GM23338 (cell line): ENCODE measurements around the gene FBRS. TPM values are rescaled to one million over a fixed set of nuclear protein-coding genes. Genes with fewer than 3 reads are reported as not detected.

Experiments used
- ATAC-seq: fragments of 200-7000 bp; cut with Tn5 transposase; 3 replicates; pipeline ENCODE4 v1.9.1; 2020
- DNase-seq: peaks from one replicate; pipeline ENCODE4 v3.0.0-alpha.2; 2015; ENCODE audit warnings: low spot score
- H2AFZ ChIP-seq: fragments of 200-600 bp; sonication (generic); 2 replicates; pipeline ENCODE4 v1.8.0; 2016; ENCODE audit warnings: antibody characterized with exemption, mild to moderate bottlenecking, moderate library complexity
- H3F3A ChIP-seq: fragments of 200-600 bp; sonication (generic); replicated peaks from 2 replicates; pipeline ENCODE4 v1.8.0; 2017; ENCODE audit warnings: antibody characterized with exemption, mixed run types, low read depth
- H3K27ac ChIP-seq: fragments of 200-600 bp; sonication (generic); 2 replicates; pipeline ENCODE4 v1.6.1; 2016; ENCODE audit warnings: low read depth
- H3K27me3 ChIP-seq: fragments of 200-600 bp; sonication (generic); 2 replicates; pipeline ENCODE4 v1.8.0; 2016; ENCODE audit warnings: mild to moderate bottlenecking, mixed run types, moderate library complexity; ENCODE audit not compliant: insufficient read depth
- H3K36me3 ChIP-seq: fragments of 200-600 bp; sonication (generic); 2 replicates; pipeline ENCODE4 v1.8.0; 2016; ENCODE audit warnings: mild to moderate bottlenecking; ENCODE audit not compliant: insufficient read depth
- H3K4me1 ChIP-seq: fragments of 200-600 bp; sonication (generic); 2 replicates; pipeline ENCODE4 v1.8.0; 2016; ENCODE audit warnings: mild to moderate bottlenecking, moderate library complexity; ENCODE audit not compliant: insufficient read depth
- H3K4me2 ChIP-seq: fragments of 200-600 bp; sonication (generic); 2 replicates; pipeline ENCODE4 v1.7.1; 2017; ENCODE audit warnings: mixed run types
- H3K4me3 ChIP-seq: fragments of 200-600 bp; sonication (generic); 2 replicates; pipeline ENCODE4 v1.6.1; 2016; ENCODE audit warnings: mixed run types
- H3K79me2 ChIP-seq: fragments of 200-600 bp; sonication (generic); replicated peaks from 2 replicates; pipeline ENCODE4 v1.8.0; 2017; ENCODE audit warnings: mild to moderate bottlenecking; ENCODE audit not compliant: insufficient read depth
- H3K9me2 ChIP-seq: fragments of 200-600 bp; sonication (generic); 2 replicates; pipeline ENCODE4 v1.8.0; 2017; ENCODE audit not compliant: insufficient read depth
- H4K20me1 ChIP-seq: fragments of 200-600 bp; sonication (generic); replicated peaks from 2 replicates; pipeline ENCODE4 v1.8.0; 2017; ENCODE audit warnings: mild to moderate bottlenecking; ENCODE audit not compliant: insufficient read depth
- H3K27ac Mint-ChIP-seq: 2 replicates; pipeline ENCODE4 v1.8.0; 2020; ENCODE audit warnings: inconsistent platforms, mild to moderate bottlenecking, moderate library complexity, mixed read lengths
- H3K27me3 Mint-ChIP-seq: 3 replicates; pipeline ENCODE4 v1.8.0; 2022; ENCODE audit warnings: low read depth, mild to moderate bottlenecking, moderate library complexity, mixed read lengths, inconsistent platforms; ENCODE audit not compliant: insufficient read depth, poor library complexity
- H3K36me3 Mint-ChIP-seq: 3 replicates; pipeline ENCODE4 v1.8.0; 2021; ENCODE audit warnings: low read depth, mild to moderate bottlenecking, inconsistent platforms, moderate library complexity, mixed read lengths
- H3K4me1 Mint-ChIP-seq: 3 replicates; pipeline ENCODE4 v1.8.0; 2020; ENCODE audit warnings: mild to moderate bottlenecking, inconsistent platforms, mixed read lengths
- H3K4me3 Mint-ChIP-seq: 3 replicates; pipeline ENCODE4 v1.8.0; 2021; ENCODE audit warnings: moderate library complexity, mild to moderate bottlenecking, inconsistent platforms, mixed read lengths
- H3K9me3 Mint-ChIP-seq: 3 replicates; pipeline ENCODE4 v1.8.0; 2020; ENCODE audit warnings: moderate library complexity, mild to moderate bottlenecking, inconsistent platforms, mixed read lengths
- NANOG ChIP-seq: IDR thresholded peaks from 2 replicates; pipeline ENCODE4 v1.6.1; 2016; ENCODE audit warnings: antibody characterized with exemption, borderline replicate concordance
- polyA plus RNA-seq: library from polyadenylated mRNA; unstranded; fragments of >200 nt; fragmentation: Nextera tagmentation; extraction: Ambion mirVana; gene quantifications from 2 replicates; pipeline ENCODE4 v1.2.1, GENCODE V29; 2016
- total RNA-seq: library from RNA; depleted of rRNA; stranded (reverse); fragments of >200 nt; shearing (Covaris generic); gene quantifications from 2 replicates; pipeline ENCODE4 v1.2.3, GENCODE V29; 2014
- TF ChIP-seq, protein P1 (sequence below): fragments of 250-450 bp; sonication (Bioruptor Pico); IDR thresholded peaks from 2 replicates; pipeline ENCODE4 v1.5.0; 2020; ENCODE audit warnings: mild to moderate bottlenecking, moderate library complexity
- TF ChIP-seq, protein P2 (sequence below), 2 experiments: fragments of 200-600 bp in 1 of 2; sonication (generic) in 1 of 2; conservative IDR thresholded peaks; 2 replicates each; pipeline versions ENCODE4 v1.5.1 to v1.6.1; 2016 to 2017; ENCODE audit warnings: antibody characterized with exemption in 2 of 2, low read depth in 2 of 2, mild to moderate bottlenecking in 2 of 2, moderate library complexity in 1 of 2

The FBRS gene
- total and polyA plus RNA-seq, 2 experiments from 2014 or later: 2.3 to 7.2 TPM

DNA sequence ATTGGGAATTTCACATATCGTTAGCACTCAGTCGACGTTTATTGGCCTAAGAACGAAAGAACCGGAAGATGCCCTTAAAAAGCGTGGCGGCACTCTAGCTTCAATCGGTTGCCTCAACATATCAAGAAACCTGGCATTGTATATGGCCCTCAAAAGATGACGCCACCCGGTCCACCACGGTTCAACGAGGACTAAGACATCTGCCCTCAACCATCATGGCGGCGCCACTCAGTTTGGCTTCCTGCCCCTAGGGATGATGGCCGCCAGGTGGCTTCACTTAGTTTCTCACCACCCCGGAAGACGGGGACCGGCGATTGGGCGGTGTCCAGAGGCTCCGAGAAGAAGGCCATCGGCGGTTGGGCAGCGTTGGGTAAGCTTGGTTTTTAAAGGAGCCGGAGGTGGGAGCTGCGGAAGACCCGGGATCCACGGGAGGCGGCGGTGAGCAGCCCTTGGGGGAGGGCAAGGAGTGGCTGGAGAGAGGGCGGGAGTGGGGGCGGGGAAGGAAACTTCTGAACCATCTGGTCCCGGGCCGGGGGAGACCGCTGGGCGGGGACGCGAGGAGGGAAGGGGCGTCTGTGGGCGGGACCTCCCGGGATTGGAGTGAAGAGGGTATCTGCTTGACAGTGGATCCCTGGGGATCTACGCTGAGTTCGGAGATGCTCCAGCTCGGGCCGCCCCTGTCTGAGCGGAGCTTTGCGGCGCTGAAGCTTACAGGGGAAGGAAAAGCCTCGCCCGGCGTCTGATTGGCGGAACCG is 7.7 kb upstream of the FBRS start, which contains the start of gene PRR14 (continued):
- TF ChIP-seq, protein P1, sequence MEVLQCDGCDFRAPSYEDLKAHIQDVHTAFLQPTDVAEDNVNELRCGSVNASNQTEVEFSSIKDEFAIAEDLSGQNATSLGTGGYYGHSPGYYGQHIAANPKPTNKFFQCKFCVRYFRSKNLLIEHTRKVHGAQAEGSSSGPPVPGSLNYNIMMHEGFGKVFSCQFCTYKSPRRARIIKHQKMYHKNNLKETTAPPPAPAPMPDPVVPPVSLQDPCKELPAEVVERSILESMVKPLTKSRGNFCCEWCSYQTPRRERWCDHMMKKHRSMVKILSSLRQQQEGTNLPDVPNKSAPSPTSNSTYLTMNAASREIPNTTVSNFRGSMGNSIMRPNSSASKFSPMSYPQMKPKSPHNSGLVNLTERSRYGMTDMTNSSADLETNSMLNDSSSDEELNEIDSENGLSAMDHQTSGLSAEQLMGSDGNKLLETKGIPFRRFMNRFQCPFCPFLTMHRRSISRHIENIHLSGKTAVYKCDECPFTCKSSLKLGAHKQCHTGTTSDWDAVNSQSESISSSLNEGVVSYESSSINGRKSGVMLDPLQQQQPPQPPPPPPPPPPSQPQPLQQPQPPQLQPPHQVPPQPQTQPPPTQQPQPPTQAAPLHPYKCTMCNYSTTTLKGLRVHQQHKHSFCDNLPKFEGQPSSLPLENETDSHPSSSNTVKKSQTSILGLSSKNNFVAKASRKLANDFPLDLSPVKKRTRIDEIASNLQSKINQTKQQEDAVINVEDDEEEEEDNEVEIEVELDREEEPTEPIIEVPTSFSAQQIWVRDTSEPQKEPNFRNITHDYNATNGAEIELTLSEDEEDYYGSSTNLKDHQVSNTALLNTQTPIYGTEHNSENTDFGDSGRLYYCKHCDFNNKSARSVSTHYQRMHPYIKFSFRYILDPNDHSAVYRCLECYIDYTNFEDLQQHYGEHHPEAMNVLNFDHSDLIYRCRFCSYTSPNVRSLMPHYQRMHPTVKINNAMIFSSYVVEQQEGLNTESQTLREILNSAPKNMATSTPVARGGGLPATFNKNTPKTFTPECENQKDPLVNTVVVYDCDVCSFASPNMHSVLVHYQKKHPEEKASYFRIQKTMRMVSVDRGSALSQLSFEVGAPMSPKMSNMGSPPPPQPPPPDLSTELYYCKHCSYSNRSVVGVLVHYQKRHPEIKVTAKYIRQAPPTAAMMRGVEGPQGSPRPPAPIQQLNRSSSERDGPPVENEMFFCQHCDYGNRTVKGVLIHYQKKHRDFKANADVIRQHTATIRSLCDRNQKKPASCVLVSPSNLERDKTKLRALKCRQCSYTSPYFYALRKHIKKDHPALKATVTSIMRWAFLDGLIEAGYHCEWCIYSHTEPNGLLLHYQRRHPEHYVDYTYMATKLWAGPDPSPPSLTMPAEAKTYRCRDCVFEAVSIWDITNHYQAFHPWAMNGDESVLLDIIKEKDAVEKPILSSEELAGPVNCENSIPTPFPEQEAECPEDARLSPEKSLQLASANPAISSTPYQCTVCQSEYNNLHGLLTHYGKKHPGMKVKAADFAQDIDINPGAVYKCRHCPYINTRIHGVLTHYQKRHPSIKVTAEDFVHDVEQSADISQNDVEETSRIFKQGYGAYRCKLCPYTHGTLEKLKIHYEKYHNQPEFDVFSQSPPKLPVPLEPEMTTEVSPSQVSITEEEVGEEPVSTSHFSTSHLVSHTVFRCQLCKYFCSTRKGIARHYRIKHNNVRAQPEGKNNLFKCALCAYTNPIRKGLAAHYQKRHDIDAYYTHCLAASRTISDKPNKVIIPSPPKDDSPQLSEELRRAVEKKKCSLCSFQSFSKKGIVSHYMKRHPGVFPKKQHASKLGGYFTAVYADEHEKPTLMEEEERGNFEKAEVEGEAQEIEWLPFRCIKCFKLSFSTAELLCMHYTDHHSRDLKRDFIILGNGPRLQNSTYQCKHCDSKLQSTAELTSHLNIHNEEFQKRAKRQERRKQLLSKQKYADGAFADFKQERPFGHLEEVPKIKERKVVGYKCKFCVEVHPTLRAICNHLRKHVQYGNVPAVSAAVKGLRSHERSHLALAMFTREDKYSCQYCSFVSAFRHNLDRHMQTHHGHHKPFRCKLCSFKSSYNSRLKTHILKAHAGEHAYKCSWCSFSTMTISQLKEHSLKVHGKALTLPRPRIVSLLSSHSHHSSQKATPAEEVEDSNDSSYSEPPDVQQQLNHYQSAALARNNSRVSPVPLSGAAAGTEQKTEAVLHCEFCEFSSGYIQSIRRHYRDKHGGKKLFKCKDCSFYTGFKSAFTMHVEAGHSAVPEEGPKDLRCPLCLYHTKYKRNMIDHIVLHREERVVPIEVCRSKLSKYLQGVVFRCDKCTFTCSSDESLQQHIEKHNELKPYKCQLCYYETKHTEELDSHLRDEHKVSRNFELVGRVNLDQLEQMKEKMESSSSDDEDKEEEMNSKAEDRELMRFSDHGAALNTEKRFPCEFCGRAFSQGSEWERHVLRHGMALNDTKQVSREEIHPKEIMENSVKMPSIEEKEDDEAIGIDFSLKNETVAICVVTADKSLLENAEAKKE (CRISPR knock-in tag): no peak
- TF ChIP-seq, protein P2, sequence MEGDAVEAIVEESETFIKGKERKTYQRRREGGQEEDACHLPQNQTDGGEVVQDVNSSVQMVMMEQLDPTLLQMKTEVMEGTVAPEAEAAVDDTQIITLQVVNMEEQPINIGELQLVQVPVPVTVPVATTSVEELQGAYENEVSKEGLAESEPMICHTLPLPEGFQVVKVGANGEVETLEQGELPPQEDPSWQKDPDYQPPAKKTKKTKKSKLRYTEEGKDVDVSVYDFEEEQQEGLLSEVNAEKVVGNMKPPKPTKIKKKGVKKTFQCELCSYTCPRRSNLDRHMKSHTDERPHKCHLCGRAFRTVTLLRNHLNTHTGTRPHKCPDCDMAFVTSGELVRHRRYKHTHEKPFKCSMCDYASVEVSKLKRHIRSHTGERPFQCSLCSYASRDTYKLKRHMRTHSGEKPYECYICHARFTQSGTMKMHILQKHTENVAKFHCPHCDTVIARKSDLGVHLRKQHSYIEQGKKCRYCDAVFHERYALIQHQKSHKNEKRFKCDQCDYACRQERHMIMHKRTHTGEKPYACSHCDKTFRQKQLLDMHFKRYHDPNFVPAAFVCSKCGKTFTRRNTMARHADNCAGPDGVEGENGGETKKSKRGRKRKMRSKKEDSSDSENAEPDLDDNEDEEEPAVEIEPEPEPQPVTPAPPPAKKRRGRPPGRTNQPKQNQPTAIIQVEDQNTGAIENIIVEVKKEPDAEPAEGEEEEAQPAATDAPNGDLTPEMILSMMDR (conservative IDR thresholded peaks at IDR 0.05; ENCODE audit: low read depth in 2 of 2): no peak

DNA sequence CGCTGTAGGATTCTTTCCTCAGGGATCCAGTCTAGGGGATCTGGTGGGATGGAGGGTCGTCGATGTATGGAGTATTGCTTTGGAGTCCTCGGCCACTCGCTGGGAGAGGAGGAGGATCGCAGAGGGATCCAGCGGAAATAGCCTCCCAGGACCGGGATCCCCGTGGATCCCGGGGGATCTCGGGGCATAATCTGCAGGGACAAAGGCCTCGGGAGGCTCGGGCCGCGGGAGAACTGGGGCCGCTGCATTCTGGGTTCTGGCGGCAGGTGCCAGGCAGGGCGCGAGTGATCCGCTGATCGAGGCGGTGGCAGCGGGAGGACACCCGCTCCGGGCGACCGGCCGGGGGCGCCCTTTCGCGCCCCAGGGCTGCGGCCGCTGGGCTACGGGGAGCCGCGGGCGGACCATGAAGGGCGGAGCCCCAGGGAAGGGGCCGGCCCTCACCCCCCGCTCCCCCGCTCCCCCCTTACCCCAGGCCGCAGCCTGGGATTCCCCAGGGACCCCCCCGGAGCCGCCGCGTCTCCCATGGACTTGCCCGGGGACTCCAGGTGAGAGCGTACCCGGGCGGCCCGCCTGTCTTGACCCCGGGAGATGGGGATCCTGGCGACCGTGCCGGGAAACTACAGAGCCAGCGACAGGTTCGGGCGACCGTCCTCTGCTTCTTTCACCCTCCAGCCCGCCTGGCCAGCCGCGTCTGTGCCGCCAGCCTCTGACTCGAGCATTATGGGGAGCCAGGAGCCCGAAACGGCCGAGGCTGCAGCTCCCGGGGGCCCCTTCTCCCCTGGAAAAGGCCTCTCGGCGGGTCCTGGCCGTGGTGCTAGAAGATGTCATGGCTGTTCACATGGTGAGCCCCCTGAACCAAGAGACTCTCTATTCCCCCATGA is 6.9 kb upstream of the FBRS start:
- H3K4me1 ChIP-seq: no peaks in the 10 kb centered on the region
- no peaks in the 10 kb centered on the region; the same call in 1 of the 2 replicates for H4K20me1 ChIP-seq
- peaks cover 4% of the 10 kb centered on the region; the same call in 1 of the 2 replicates for H3F3A ChIP-seq
- no peak for TF ChIP-seq NANOG
- TF ChIP-seq, protein P2 (conservative IDR thresholded peaks at IDR 0.05; ENCODE audit: low read depth in 2 of 2): peak; percentile 57 to 73
- peak overlapping the region; percentile 89 for H3K27ac ChIP-seq
- peak overlapping the region; percentile 94 for H3K4me2 ChIP-seq
- Mint-ChIP-seq H3K27ac (peak overlapping the region; percentile 83), H3K36me3 (peaks cover 2% of the 10 kb centered on the region; the same call in 1 of the 3 replicates), H3K4me1 (peaks cover 11% of the 10 kb centered on the region), H3K9me3 (no peaks in the 10 kb centered on the region), H3K4me3 (peak overlapping the region; percentile 87), H3K27me3 (peaks cover 31% of the 10 kb centered on the region)
- no peaks in the 10 kb centered on the region; the same call in 1 of the 2 replicates for H3K36me3 ChIP-seq
- H3K4me3 ChIP-seq: peak overlapping the region; percentile 91
- H3K27me3 ChIP-seq: peaks cover 15% of the 10 kb centered on the region
- peak; percentile 72 for DNase-seq
- peak overlapping the region; percentile 83; the same call in 1 of the 2 replicates for H2AFZ ChIP-seq
- peak; percentile 67 for ATAC-seq
- no peaks in the 10 kb centered on the region for H3K9me2 ChIP-seq
- no peaks in the 10 kb centered on the region for H3K79me2 ChIP-seq
